H9 (cell line): Measurements from ENCODE around the gene ZNF783. TPM values are rescaled to one million over a fixed set of nuclear protein-coding genes. Genes with fewer than 3 reads are reported as not detected.
A peak's percentile ranks its signal among the peaks of the same experiment; 100 is the strongest.

ENCODE experiments used
- DNase-seq: peaks from one replicate; pipeline ENCODE4 v3.0.0-alpha.2; 2017
- H2AFZ ChIP-seq: one replicate; pipeline ENCODE4 v1.6.1; 2013; ENCODE audit warnings: mild to moderate bottlenecking, low read length, control low read depth, moderate library complexity
- H2AK5ac ChIP-seq: 2 replicates; pipeline ENCODE4 v1.6.1; 2013; ENCODE audit warnings: low read length, control low read depth, mixed read lengths; ENCODE audit not compliant: insufficient read length
- H2BK120ac ChIP-seq: one replicate; pipeline ENCODE4 v1.6.1; 2013; ENCODE audit warnings: low read depth, mild to moderate bottlenecking, low read length, control low read depth, inconsistent platforms; ENCODE audit not compliant: poor library complexity, severe bottlenecking
- H2BK12ac ChIP-seq: 2 replicates; pipeline ENCODE4 v1.6.1; 2013; ENCODE audit warnings: low read length, control low read depth, mixed read lengths, low read depth; ENCODE audit not compliant: insufficient read length
- H2BK15ac ChIP-seq: 2 replicates; pipeline ENCODE4 v1.6.1; 2013; ENCODE audit warnings: low read depth, low read length, control low read depth
- H2BK20ac ChIP-seq: one replicate; pipeline ENCODE4 v1.6.1; 2013; ENCODE audit warnings: low read depth, mild to moderate bottlenecking, low read length, control low read depth, inconsistent platforms; ENCODE audit not compliant: poor library complexity, severe bottlenecking
- H2BK5ac ChIP-seq: 2 replicates; pipeline ENCODE4 v1.6.1; 2013; ENCODE audit warnings: low read length, control low read depth, mixed read lengths; ENCODE audit not compliant: insufficient read length
- H3K14ac ChIP-seq: 2 replicates; pipeline ENCODE4 v1.6.1; 2013; ENCODE audit warnings: low read length, control low read depth; ENCODE audit not compliant: insufficient read depth
- H3K18ac ChIP-seq: 2 replicates; pipeline ENCODE4 v1.6.1; 2013; ENCODE audit warnings: low read depth, mild to moderate bottlenecking, mixed read lengths, low read length, control low read depth; ENCODE audit not compliant: insufficient read length
- H3K23ac ChIP-seq: 2 replicates; pipeline ENCODE4 v1.6.1; 2013; ENCODE audit warnings: low read length, control low read depth, mixed read lengths, low read depth; ENCODE audit not compliant: insufficient read length
- H3K23me2 ChIP-seq: 2 replicates; pipeline ENCODE4 v1.6.1; 2013; ENCODE audit warnings: low read depth, mild to moderate bottlenecking, mixed read lengths, low read length, control low read depth; ENCODE audit not compliant: insufficient read length, poor library complexity, severe bottlenecking
- H3K27ac ChIP-seq: 2 replicates; pipeline ENCODE4 v1.5.1; 2013; ENCODE audit warnings: low read length, control low read depth, mixed read lengths, low read depth; ENCODE audit not compliant: insufficient read length
- H3K27me3 ChIP-seq: 2 replicates; pipeline ENCODE4 v1.6.1; 2013; ENCODE audit warnings: low read length, control low read depth, inconsistent platforms; ENCODE audit not compliant: insufficient read depth
- H3K4ac ChIP-seq: 2 replicates; pipeline ENCODE4 v1.6.1; 2013; ENCODE audit warnings: low read depth, mild to moderate bottlenecking, control low read depth, inconsistent platforms, low read length, moderate library complexity
- H3K4me1 ChIP-seq: 2 replicates; pipeline ENCODE4 v1.6.1; 2013; ENCODE audit warnings: low read length, control low read depth, inconsistent platforms; ENCODE audit not compliant: insufficient read depth
- H3K4me2 ChIP-seq: 2 replicates; pipeline ENCODE4 v1.6.1; 2013; ENCODE audit warnings: low read length, control low read depth, mixed read lengths; ENCODE audit not compliant: insufficient read length, insufficient read depth
- H3K56ac ChIP-seq: 2 replicates; pipeline ENCODE4 v1.6.1; 2013; ENCODE audit warnings: low read depth, mild to moderate bottlenecking, mixed read lengths, low read length, control low read depth; ENCODE audit not compliant: insufficient read length
- H3K79me1 ChIP-seq: 2 replicates; pipeline ENCODE4 v1.6.1; 2013; ENCODE audit warnings: low read depth, mild to moderate bottlenecking, moderate library complexity, low read length, control low read depth, inconsistent platforms; ENCODE audit not compliant: insufficient read depth, poor library complexity, severe bottlenecking
- H3K79me2 ChIP-seq: 2 replicates; pipeline ENCODE4 v1.6.1; 2013; ENCODE audit warnings: low read length, control low read depth, inconsistent platforms; ENCODE audit not compliant: insufficient read depth
- H3K9ac ChIP-seq: 2 replicates; pipeline ENCODE4 v1.6.1; 2013; ENCODE audit warnings: low read length, control low read depth, mixed read lengths; ENCODE audit not compliant: insufficient read length; ENCODE audit errors: extremely low read depth
- H3K9me3 ChIP-seq: one replicate; pipeline ENCODE4 v1.6.1; 2013; ENCODE audit warnings: low read depth, low read length, inconsistent platforms; ENCODE audit not compliant: control insufficient read depth
- H3T11ph ChIP-seq: one replicate; pipeline ENCODE4 v1.6.1; 2013; ENCODE audit warnings: mild to moderate bottlenecking, low read length, control low read depth, inconsistent platforms
- H4K20me1 ChIP-seq: one replicate; pipeline ENCODE4 v1.6.1; 2013; ENCODE audit not compliant: control insufficient read depth, insufficient read length, insufficient read depth
- H4K5ac ChIP-seq: 2 replicates; pipeline ENCODE4 v1.6.1; 2013; ENCODE audit warnings: low read depth, mild to moderate bottlenecking, mixed read lengths, low read length, control low read depth; ENCODE audit not compliant: insufficient read length
- H4K8ac ChIP-seq: replicated peaks from 2 replicates; pipeline ENCODE4 v1.6.1; 2013; ENCODE audit warnings: low read length, control low read depth, mixed read lengths, low read depth; ENCODE audit not compliant: insufficient read length
- H4K91ac ChIP-seq: 2 replicates; pipeline ENCODE4 v1.6.1; 2013; ENCODE audit warnings: low read depth, mild to moderate bottlenecking, moderate library complexity, mixed read lengths, low read length, control low read depth; ENCODE audit not compliant: insufficient read length
- H3K27ac Mint-ChIP-seq, 3 experiments: 2 replicates in 2 of 3; 3 replicates in 1 of 3; pipeline ENCODE4 v1.8.0; 2020 to 2021; ENCODE audit warnings: mixed read lengths in 3 of 3, mild to moderate bottlenecking in 1 of 3, moderate library complexity in 1 of 3
- H3K27me3 Mint-ChIP-seq: 2 replicates; pipeline ENCODE4 v1.8.0; 2021; ENCODE audit warnings: low read depth, mild to moderate bottlenecking, moderate library complexity, mixed read lengths
- H3K36me3 Mint-ChIP-seq, 3 experiments: 2 replicates in 2 of 3; 3 replicates in 1 of 3; pipeline ENCODE4 v1.8.0; 2020 to 2021; ENCODE audit warnings: low read depth in 3 of 3, mixed read lengths in 3 of 3; ENCODE audit not compliant: insufficient read depth in 1 of 3
- H3K4me1 Mint-ChIP-seq, 2 experiments: 2 replicates each; pipeline ENCODE4 v1.8.0; 2020; ENCODE audit warnings: mixed read lengths in 2 of 2
- H3K4me3 Mint-ChIP-seq, 2 experiments: 2 replicates in 1 of 2; 3 replicates in 1 of 2; pipeline ENCODE4 v1.8.0; 2020 to 2021; ENCODE audit warnings: mild to moderate bottlenecking in 2 of 2, mixed read lengths in 2 of 2, moderate library complexity in 1 of 2
- H3K9me3 Mint-ChIP-seq, 2 experiments: 2 replicates in 1 of 2; 3 replicates in 1 of 2; pipeline ENCODE4 v1.8.0; 2020; ENCODE audit warnings: mild to moderate bottlenecking in 2 of 2, mixed read lengths in 2 of 2, moderate library complexity in 1 of 2
- CTCF ChIP-seq: fragments of 200-600 bp; sonication (generic); conservative IDR thresholded peaks from 3 replicates; pipeline ENCODE4 v1.8.0; 2021; ENCODE audit warnings: antibody characterized with exemption, mild to moderate bottlenecking
- WGBS: extraction: QIAGEN DNeasy Blood & Tissue Kit; methylation state at CpG from one replicate; pipeline ENCODE4 v1.1.7; 2013; ENCODE audit warnings: missing lambda C conversion rate, low lambda C conversion rate, mixed read lengths; ENCODE audit not compliant: insufficient read length; ENCODE audit errors: extremely low coverage; 5-methylcytosine and 5-hydroxymethylcytosine counted together
- total RNA-seq: library from RNA; stranded (reverse); gene quantifications from 2 replicates; pipeline ENCODE4 v1.2.1, GENCODE V29; 2021

The ZNF783 gene
- total RNA-seq, 1 experiment from 2014 or later = 13.6 TPM

- Histone ChIP-seq H4K8ac (no peak overlapping the region), H3K79me1 (no peaks in the 10 kb centered on the region), H3T11ph (no peak overlapping the region), H2BK20ac (no peak overlapping the region), H4K20me1 (no peaks in the 10 kb centered on the region), H3K23me2 (no peaks in the 10 kb centered on the region), H3K79me2 (no peaks in the 10 kb centered on the region), H3K9ac (no peak overlapping the region), H3K4me1 (peaks cover 3% of the 10 kb centered on the region; the same call in 1 of the 2 replicates), H3K27me3 (no peaks in the 10 kb centered on the region), H3K14ac (no peak overlapping the region), H3K4ac (no peak overlapping the region), H2AFZ (no peak overlapping the region), H2BK5ac (no peak overlapping the region), H4K91ac (no peak overlapping the region), H3K23ac (no peak overlapping the region), H4K5ac (no peak overlapping the region), H2BK15ac (no peak overlapping the region), H3K56ac (no peak overlapping the region), H2BK12ac (no peak overlapping the region), H3K4me2 (no peak overlapping the region), H3K18ac (no peak overlapping the region), H3K27ac (no peak overlapping the region), H2AK5ac (no peak overlapping the region), H2BK120ac (no peak overlapping the region), H3K9me3 (no peaks in the 10 kb centered on the region)
- no CpG with 5 or more reads among the region's 9 CpGs for WGBS
- H3K4me1 Mint-ChIP-seq = peaks cover 26 to 28% of the 10 kb centered on the region in 2 experiments
- peak; percentile 81 for TF ChIP-seq CTCF
- peaks cover 3 to 5% of the 10 kb centered on the region in 2 experiments; a peak in 1 of 5 replicates for H3K9me3 Mint-ChIP-seq
- DNase-seq = peak; percentile 77
- no peak overlapping the region for H3K4me3 Mint-ChIP-seq
- H3K36me3 Mint-ChIP-seq = no peaks in the 10 kb centered on the region; a peak in 1 of 7 replicates
- peaks cover 2% of the 10 kb centered on the region for H3K27me3 Mint-ChIP-seq
- no peak overlapping the region for H3K27ac Mint-ChIP-seq
Observed at GRCh38 chr7:149317986-149318672, 56.1 kb downstream of the ZNF783 start.
